IPS-20b (cell line): ENCODE data around the gene GRSF1.

Experiments
- H3K27ac ChIP-seq: one replicate; pipeline ENCODE4 v1.5.1; 2013; ENCODE audit warnings: low read length
- H3K27me3 ChIP-seq: 2 replicates; pipeline ENCODE4 v1.6.1; 2013; ENCODE audit warnings: mild to moderate bottlenecking, low read length, inconsistent platforms; ENCODE audit not compliant: insufficient read depth
- H3K36me3 ChIP-seq: 2 replicates; pipeline ENCODE4 v1.6.1; 2013; ENCODE audit warnings: low read depth, mild to moderate bottlenecking, inconsistent platforms, low read length, moderate library complexity; ENCODE audit not compliant: insufficient read depth
- H3K4me1 ChIP-seq: 2 replicates; pipeline ENCODE4 v1.6.1; 2013; ENCODE audit warnings: mild to moderate bottlenecking, control low read depth, inconsistent platforms, low read length, moderate library complexity; ENCODE audit not compliant: insufficient read depth
- H3K4me3 ChIP-seq: 2 replicates; pipeline ENCODE4 v1.5.1; 2013; ENCODE audit warnings: mild to moderate bottlenecking, low read length, inconsistent platforms
- H3K9ac ChIP-seq: 2 replicates; pipeline ENCODE4 v1.6.1; 2013; ENCODE audit warnings: low read depth, mild to moderate bottlenecking, inconsistent platforms, low read length, moderate library complexity
- H3K9me3 ChIP-seq: 2 replicates; pipeline ENCODE4 v1.6.1; 2013; ENCODE audit warnings: mild to moderate bottlenecking, low read depth, low read length, inconsistent platforms; ENCODE audit not compliant: insufficient read depth

GRSF1 gene, protein sequence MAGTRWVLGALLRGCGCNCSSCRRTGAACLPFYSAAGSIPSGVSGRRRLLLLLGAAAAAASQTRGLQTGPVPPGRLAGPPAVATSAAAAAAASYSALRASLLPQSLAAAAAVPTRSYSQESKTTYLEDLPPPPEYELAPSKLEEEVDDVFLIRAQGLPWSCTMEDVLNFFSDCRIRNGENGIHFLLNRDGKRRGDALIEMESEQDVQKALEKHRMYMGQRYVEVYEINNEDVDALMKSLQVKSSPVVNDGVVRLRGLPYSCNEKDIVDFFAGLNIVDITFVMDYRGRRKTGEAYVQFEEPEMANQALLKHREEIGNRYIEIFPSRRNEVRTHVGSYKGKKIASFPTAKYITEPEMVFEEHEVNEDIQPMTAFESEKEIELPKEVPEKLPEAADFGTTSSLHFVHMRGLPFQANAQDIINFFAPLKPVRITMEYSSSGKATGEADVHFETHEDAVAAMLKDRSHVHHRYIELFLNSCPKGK

DNA sequence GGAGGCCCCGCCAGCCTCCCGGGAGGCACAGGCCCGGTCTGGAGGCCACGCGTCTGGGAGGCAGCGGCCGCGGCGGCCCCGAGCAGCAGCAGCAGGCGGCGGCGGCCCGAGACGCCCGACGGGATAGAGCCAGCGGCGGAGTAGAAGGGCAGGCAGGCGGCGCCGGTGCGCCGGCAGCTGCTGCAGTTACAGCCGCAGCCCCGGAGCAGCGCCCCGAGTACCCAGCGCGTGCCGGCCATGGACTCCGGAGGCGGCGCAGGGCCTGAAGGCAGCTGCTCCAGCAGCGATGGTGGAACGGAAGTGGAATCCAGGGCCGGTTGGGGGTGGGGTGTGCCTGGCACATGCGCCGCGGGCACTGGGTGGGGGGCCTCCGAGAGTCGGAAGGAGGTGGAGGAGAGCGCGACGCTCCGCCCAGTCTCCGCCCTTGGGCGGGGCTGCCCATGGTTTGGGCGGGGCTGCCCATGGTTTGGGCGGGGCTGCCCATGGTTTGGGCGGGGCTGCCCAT is at the start of gene GRSF1:
Gene GRSF1, minus strand, starts transcription at position 302 of the 505 bp plus-strand sequence. Its CDS starts 63 bp downstream, at position 239.
- H3K27ac ChIP-seq = peak within 1 kb of the TSS; percentile 47
- peaks cover 14% of the 10 kb centered on the region for H3K36me3 ChIP-seq
- H3K9me3 ChIP-seq = no peaks in the 10 kb centered on the region
- H3K9ac ChIP-seq = peak within 1 kb of the TSS; percentile 93
- peaks cover 10% of the 10 kb centered on the region for H3K4me1 ChIP-seq
- peak within 1 kb of the TSS; percentile 97 for H3K4me3 ChIP-seq
- H3K27me3 ChIP-seq = no peaks in the 10 kb centered on the region

DNA sequence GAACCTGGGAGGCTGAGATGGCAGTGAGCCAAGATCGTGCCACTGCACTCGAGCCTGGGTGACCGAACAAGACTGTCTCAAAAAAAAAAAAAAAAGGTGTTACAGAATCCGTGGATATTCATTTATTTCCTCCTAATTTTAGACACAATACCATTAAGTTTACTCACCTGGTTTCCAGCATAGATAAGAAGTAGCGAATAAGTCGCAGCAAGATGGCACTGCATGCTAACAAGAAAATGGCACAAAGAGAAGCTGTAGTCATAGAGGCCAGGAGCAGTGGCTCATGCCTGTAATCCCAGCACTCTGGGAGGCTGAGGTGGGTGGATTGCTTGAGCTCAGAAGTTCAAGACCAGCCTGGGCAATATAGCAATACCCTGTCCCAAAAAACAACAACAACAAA is 45.5 kb upstream of the GRSF1 start:
- no peaks in the 10 kb centered on the region for H3K36me3 ChIP-seq
- H3K27me3 ChIP-seq = no peaks in the 10 kb centered on the region
- no peak overlapping the region for H3K9ac ChIP-seq
- H3K9me3 ChIP-seq = no peaks in the 10 kb centered on the region
- H3K27ac ChIP-seq = no peak overlapping the region
- no peaks in the 10 kb centered on the region for H3K4me1 ChIP-seq
- no peak overlapping the region for H3K4me3 ChIP-seq

DNA sequence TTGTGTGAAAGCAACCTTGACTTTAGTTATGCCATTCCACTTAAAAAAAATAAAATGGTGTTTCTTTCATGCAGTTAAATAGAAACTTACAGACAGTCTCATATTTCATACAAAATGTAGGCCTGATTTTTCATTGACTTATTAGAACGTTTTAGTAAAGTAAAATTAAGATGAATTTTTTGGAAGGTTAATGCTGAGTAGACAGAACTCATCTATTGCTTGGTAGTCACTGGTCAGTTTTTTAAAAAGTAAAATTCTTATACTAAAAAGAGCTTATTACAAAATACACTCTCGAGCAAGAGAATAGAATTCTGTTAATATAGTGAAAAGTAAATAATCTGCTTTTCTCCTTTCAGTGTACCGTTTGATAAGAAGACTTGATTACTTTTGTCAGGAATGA is 41.0 kb upstream of the GRSF1 start:
- Histone ChIP-seq H3K9me3 (no peaks in the 10 kb centered on the region), H3K4me3 (no peak overlapping the region), H3K4me1 (no peaks in the 10 kb centered on the region), H3K27ac (no peak overlapping the region), H3K9ac (no peak overlapping the region), H3K27me3 (no peaks in the 10 kb centered on the region), H3K36me3 (no peaks in the 10 kb centered on the region)

DNA sequence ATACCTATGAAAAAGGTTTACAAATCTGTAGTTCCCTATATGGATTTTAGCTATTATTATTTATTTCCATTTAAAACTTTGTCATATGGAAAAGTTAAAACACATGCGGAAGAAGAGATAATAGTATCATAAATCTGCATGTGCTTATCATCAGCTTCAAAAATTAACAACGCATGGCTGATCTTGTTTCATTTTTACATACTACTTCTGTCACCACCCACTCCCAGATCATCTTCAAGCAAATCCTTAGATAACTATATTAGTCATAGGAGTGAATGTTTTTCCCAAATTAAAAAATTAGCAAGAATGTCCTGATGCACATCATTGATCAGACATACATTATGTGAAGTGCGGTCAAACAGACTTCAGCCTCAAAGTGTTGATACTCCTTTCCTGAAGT is 37.9 kb upstream of the GRSF1 start:
- H3K27me3 ChIP-seq = no peaks in the 10 kb centered on the region
- no peak overlapping the region for H3K9ac ChIP-seq

DNA sequence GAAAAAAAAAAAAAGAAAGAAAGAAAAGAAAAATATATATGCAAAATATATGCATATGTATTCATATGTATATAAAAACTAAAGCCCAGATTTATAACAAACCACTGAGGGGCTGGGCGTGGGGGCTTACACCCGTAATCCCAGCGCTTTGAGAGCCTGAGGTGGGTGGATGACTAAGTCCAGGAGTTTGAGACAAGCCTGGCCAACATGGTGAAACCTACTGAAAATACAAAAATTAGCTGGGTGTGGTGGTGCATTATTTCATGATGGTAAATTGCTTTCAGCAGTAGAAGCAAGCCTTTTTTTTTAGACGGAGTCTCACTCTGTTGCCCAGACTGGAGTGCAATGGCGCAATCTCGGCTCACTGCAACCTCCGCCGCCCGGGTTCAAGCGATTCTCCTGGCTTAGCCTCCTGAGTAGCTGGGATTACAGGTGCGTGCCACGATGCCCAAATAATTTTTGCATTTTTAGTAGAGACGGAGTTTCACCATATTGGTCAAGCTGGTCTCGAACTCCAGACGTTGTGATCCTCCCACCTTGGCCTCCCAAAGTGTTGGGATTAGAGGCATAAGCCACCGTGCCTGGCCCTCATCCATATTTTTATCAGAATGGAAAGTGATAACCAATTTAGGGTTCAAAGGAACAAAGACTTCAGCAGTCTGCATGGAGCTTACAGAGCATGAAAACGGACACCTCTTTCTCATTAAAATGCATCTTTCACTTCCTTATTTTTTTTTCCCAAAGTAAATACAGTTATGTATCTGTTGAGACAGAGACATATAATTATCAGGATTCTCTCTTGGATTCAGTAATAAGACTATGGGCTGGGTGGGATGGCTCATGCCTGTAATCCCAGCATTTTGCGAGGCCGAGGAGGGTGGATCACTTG is 34.8 kb upstream of the GRSF1 start:
- Histone ChIP-seq H3K9ac (no peak overlapping the region), H3K27ac (no peak overlapping the region), H3K9me3 (no peaks in the 10 kb centered on the region), H3K27me3 (no peaks in the 10 kb centered on the region), H3K36me3 (no peaks in the 10 kb centered on the region), H3K4me3 (no peak overlapping the region), H3K4me1 (no peaks in the 10 kb centered on the region)

More for the DNA sequence above, 37.9 kb upstream of the GRSF1 start:
- H3K9me3 ChIP-seq = no peaks in the 10 kb centered on the region
- H3K27ac ChIP-seq = no peak overlapping the region
- H3K4me3 ChIP-seq = no peak overlapping the region
- no peaks in the 10 kb centered on the region for H3K36me3 ChIP-seq
- no peaks in the 10 kb centered on the region for H3K4me1 ChIP-seq

DNA sequence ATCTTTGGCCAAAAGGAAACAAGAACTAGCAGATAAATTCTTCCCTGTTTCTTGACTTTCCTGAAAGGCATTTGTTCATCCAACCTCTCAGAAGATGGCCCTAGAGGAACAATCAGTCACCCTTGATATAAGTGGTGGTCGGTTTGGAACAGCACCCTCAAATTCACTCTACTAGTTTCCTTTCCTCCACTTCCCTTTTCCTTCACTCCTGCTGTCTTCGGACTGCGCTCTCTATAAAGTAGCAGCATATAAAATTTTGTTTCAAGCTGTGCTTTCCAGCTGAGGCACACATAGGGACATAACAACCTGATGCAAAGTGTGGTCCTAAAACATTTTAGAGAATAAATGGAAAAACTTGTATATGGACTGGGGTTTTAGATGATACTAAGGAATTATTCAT is 33.5 kb upstream of the GRSF1 start:
- H3K4me1 ChIP-seq = 0 out of 2 replicates have a peak, but pooled peaks cover 3% of the 10 kb centered on the region
- no peaks in the 10 kb centered on the region for H3K27me3 ChIP-seq
- H3K9ac ChIP-seq = no peak overlapping the region
- no peak overlapping the region for H3K4me3 ChIP-seq
- H3K9me3 ChIP-seq = no peaks in the 10 kb centered on the region
- no peaks in the 10 kb centered on the region for H3K36me3 ChIP-seq
- H3K27ac ChIP-seq = no peak overlapping the region

DNA sequence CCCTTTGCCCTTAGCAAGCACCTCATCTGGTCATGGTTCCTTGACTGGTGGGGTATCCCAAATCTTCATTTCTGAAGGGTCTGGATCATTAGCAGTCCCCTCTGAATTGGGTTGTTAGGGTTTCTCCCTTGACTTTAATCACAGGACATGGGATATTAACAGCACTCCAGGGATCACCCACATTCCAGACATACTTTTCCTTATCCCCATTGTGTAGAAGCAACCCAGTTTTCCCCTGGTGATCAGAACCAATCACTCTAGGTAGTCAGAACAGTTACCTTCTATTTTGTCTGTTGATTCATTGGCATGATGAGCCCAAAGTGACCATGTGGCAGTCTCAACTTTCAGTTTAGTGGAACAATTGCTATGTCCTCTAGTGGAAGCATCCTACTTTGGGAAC is 29.1 kb upstream of the GRSF1 start:
- Histone ChIP-seq H3K4me1 (0 out of 2 replicates have a peak, but pooled peaks cover 3% of the 10 kb centered on the region), H3K9ac (no peak overlapping the region), H3K9me3 (no peaks in the 10 kb centered on the region), H3K36me3 (no peaks in the 10 kb centered on the region), H3K4me3 (no peak overlapping the region), H3K27me3 (no peaks in the 10 kb centered on the region), H3K27ac (no peak overlapping the region)

DNA sequence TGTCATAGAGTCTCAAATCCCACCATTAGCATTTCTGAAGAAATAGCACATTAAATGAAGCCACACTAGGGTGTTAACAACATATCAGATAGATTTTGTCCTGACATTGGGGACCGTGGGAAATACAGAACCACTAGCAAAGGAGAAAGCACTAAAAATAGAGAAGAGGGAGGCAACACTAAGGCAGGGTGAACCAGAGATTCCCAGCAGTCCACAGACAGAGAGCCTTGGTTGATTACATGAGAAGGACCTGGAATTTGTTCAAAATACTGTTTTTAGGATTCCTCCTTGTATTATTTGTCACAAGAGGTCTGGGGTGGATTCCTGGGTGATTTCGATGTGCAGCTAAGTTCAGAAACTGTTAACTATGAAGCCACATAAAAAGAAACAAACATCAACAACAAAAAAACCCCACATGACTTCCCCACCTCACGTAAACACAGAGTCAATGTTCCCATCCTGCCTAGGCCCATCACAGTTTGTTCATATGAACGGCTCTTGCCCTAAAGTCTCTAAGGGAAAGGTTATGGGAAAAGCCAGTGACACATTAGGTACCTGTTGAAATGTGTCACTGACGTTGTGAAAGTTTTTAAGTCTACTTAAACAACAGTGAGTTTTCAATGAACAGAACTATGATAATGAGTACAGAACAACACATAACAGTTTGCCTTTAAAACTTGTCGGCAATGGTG is 23.6 kb upstream of the GRSF1 start:
- H3K9ac ChIP-seq = no peak overlapping the region
- H3K4me1 ChIP-seq = peaks cover 9% of the 10 kb centered on the region; the same call in 1 of the 2 replicates
- no peaks in the 10 kb centered on the region for H3K9me3 ChIP-seq
- no peak overlapping the region for H3K4me3 ChIP-seq
- H3K36me3 ChIP-seq = no peaks in the 10 kb centered on the region
- H3K27ac ChIP-seq = no peak overlapping the region
- no peaks in the 10 kb centered on the region for H3K27me3 ChIP-seq

DNA sequence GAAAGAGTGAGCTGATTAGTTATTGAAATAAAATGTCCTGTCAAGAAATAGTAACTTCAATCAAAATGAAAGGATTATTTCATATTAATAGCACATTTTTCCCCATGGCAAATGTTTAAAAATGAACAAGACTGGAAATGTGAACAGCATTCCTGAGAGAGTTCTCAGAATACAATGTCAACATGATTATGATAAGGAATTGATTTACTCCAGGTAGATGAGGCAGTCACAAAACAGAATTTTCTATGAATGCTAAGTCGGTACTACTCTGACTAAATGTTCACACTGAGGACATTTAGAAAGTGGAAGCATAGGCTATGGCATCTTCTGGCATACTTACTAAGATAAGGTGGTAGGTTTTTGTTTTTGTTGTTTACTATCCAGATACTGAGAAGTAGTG is 19.4 kb upstream of the GRSF1 start:
- no peak overlapping the region for H3K4me3 ChIP-seq
- H3K4me1 ChIP-seq = peaks cover 12% of the 10 kb centered on the region; the same call in 1 of the 2 replicates
- H3K9ac ChIP-seq = no peak overlapping the region
- no peaks in the 10 kb centered on the region for H3K9me3 ChIP-seq
- no peaks in the 10 kb centered on the region for H3K36me3 ChIP-seq
- no peaks in the 10 kb centered on the region for H3K27me3 ChIP-seq
- H3K27ac ChIP-seq = no peak overlapping the region

DNA sequence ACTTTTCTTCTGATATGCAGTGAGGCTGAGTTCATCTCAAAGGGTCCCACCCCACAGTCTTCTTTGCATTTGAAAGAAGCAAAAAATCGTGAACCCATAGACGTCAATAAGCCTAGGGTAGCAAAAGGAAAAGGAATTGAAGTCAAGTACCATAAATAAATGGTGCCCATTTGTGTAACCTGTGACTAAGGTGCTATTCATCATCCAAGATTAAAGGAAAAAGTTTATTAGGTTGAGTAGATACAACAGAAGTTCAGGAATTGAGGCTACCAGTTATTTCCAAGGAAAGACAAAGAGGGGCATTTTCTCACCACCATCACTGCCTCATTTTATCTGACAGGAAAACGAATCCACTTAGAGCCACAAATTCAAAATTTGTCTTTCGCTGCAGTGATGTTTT is 18.8 kb upstream of the GRSF1 start:
- no peak overlapping the region for H3K4me3 ChIP-seq
- peaks cover 12% of the 10 kb centered on the region; the same call in 1 of the 2 replicates for H3K4me1 ChIP-seq
- H3K27ac ChIP-seq = no peak overlapping the region
- H3K9me3 ChIP-seq = no peaks in the 10 kb centered on the region
- H3K9ac ChIP-seq = no peak overlapping the region
- H3K36me3 ChIP-seq = no peaks in the 10 kb centered on the region
- no peaks in the 10 kb centered on the region for H3K27me3 ChIP-seq

DNA sequence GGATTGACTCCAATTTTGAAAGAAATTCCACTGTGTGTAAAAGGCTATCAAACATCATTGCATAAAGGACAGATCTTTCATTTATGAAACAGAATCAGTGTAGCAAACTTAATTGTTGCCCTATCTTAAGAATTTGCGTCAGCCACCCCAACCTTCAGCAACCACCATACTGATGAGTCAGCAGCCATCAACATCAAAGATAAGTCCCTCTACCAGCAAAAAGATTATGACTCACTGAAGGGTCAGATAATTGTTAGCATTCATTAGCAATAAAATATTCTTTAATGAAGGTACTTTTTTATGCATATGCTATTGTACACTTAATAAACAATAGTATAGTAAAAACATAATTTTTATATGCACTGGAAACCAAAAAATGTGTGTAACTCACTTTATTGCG is 15.8 kb upstream of the GRSF1 start:
- Histone ChIP-seq H3K4me3 (no peak overlapping the region), H3K27ac (no peak overlapping the region), H3K9ac (no peak overlapping the region), H3K27me3 (no peaks in the 10 kb centered on the region), H3K4me1 (peaks cover 6% of the 10 kb centered on the region; the same call in 1 of the 2 replicates), H3K36me3 (no peaks in the 10 kb centered on the region), H3K9me3 (no peaks in the 10 kb centered on the region)
